Stimulated activated CD4-positive, alpha-beta T cell treated with anti-CD3 and anti-CD28 coated beads, TNF-alpha, amount 100 ng/mL, for 24 hours (primary cell): ENCODE data around the gene MUC21.
"Not testable (repeated sequence)": the region's sequence is repeated elsewhere in the genome, so short reads cannot be mapped to it uniquely, and the experiment has no call there.

Source experiments
- DNase-seq, 3 experiments: peaks; one replicate each; pipeline ENCODE4 v3.0.0-alpha.2; 2020; ENCODE audit warnings: low read depth in 3 of 3

MUC21 gene

DNA sequence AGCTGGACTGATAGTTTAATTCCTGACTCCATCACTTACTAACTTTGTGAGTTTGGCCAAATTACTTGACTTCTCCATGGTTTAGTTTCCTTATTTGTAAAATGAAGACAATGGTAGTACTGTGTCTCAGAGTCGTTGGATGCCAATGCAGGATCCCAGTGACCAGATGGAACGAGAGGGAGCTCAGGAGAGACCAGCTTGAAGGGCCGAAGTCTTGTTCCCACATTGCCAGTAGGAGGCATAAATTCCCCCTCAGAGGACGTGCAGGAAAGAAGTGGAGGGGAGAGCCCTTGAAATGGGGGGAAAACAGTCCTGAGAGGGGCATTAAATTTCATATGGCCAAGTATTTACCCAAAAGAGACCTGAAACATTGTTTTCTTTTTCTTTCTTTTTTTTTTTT, 24.6 kb downstream of the MUC21 start:
- DNase-seq = no peak

GRCh38 chr6:31009731-31010130, 26.2 kb downstream of the MUC21 start:
- no peak for DNase-seq

DNA sequence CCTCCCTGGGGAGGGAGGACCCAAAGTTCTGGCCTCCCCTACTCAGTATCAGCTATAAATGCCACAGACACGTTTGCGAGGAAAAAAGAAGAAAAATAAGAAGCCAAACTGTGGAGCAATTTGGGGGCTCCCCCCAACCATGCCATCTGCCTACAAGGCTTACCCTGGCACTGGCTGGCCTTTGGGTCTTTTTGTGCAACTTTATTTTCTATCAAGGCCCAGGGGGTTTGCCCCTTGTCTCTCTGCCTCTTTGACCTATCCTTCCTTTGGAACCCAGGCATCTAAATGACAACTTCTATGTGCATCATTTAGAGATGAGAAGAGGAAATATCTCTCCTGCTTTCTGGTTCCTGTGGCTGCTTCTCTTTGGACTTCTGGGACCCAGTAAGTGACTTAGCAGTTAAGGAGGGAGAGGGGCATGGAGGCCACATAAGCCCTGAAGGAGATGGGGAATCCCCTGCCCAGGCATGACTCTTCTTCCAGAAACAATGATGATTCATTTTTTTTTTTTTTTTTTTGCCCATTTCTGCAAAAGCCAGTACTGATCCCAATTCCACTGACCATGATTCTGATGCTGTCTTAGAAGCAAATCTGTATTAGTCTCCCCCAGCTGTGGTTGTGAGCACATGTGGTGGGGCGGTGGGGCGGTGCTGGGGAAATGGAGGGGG, 27.0 kb downstream of the MUC21 start, which contains the start of gene MUC22:
Gene MUC22, plus strand, starts transcription at position 82 of the 668 bp plus-strand sequence. Its CDS starts 233 bp downstream, at position 315.
- DNase-seq = peak in 1 of 3 experiments; percentile 25

GRCh38 chr6:31011153-31011552, 27.6 kb downstream of the MUC21 start:
- DNase-seq = no peak

DNA sequence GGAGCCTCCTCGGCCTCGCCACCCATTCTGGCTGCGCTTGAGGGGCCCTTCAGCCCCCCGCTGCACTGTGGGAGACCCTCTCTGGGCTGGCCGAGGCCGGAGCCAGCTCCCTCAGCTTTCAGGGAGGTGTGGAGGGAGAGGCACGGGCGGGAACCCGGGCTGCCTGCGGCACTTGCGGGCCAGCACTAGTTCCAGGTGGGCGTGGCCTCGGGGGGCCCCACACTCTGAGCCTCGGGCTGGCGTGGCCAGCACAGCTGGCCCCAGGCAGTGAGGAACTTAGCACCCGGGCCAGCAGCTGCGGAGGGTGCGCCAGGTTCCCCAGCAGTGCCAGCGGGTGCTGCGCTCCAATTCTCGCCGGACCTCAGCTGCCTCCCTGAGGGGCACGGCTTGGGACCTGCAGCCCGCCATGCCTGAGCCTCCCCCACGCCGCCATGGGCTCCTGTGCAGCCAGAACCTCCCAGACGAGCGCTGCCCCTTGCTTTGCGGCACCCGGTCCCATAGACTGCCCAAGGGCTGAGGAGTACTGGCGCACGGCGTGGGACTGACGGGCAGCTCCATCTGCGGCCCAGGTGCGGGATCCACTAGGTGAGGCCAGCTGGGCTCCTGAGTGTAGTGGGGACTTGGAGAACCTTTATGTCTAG, 33.3 kb downstream of the MUC21 start:
- no peak for DNase-seq

DNA sequence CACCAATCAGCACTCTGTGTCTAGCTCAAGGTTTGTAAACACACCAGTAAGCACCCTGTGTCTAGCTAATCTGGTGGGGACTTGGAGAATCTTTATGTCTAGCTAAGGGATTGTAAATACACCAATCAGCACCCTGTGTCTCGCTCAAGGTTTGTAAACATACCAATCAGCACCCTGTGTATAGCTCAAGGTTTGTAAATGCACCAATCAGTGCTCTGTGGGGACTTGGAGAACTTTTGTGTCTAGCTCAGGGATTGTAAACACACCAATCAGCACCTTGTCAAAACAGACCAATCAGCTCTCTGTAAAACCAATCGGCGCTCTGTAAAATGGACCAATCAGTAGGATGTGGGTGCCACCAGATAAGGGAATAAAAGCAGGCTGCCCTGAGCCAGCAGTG, 33.9 kb downstream of the MUC21 start:
- DNase-seq = not testable (repeated sequence)

- DNase-seq = no peak
These were observed 36.5 kb downstream of the MUC21 start for GRCh38 chr6:31020057-31020456.

DNA sequence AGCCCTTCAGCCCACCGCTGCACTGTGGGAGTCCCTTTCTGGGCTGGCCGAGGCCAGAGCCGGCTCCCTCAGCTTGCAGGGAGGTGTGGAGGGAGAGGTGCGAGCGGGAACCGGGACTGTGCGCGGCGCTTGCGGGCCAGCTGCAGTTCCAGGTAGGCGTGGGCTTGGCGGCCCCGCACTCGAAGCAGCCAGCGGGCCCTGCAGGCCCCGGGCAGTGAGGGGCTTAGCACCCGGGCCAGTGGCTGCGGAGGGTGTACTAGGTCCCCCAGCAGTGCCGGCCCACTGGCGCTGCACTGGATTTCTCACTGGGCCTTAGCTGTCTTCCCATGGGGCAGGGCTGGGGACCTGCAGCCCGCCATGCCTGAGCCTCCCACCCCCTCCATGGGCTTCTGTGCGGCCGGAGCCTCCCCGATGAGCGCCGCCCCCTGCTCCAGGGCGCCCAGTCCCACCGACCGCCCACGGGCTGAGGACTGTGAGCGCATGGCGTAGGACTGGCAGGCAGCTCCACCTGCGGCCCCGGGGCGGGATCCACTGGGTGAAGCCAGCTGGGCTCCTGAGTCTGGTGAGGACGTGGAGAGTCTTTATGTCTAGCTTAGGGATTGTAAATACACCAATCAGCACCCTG, 37.2 kb downstream of the MUC21 start:
- not testable (repeated sequence) for DNase-seq

DNA sequence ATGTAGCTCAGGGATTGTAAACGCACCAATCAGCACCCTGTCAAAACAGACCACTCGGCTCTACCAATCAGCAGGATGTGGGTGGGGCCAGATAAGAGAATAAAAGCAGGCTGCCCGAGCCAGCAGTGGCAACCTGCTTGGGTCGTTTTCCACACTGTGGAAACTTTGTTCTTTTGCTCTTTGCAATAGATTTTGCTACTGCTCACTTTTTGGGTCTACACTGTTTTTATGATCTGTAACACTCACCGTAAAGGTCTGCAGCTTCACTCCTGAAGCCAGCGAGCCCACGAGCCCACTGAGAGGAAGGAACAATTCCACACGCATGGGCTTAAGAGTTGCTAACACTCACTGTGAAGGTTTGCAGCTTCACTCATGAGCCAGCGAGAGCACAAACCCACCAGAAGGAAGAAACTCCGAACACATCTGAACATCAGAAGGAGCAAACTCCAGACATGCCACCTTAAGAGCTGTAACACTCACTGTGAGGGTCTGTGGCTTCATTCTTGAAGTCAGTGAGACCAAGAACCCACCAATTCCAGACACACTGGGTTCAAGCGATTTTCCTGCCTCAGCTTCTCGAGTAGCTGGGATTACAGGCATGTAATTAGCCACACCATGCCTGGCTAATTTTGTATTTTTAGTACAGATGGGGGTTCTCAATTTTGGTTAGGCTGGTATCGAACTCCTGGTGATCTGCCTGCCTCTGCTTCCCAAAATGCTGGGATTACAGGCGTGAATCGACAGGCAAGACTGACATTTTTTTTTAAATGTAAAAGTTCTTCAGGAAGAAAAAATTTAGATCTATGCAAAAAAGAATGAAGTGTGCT, 38.4 kb downstream of the MUC21 start:
- DNase-seq = not testable (repeated sequence)

GRCh38 chr6:31025595-31025994, 42.1 kb downstream of the MUC21 start:
- DNase-seq = no peak

- no peak for DNase-seq
These were observed 47.6 kb downstream of the MUC21 start for GRCh38 chr6:31031095-31031494.

DNA sequence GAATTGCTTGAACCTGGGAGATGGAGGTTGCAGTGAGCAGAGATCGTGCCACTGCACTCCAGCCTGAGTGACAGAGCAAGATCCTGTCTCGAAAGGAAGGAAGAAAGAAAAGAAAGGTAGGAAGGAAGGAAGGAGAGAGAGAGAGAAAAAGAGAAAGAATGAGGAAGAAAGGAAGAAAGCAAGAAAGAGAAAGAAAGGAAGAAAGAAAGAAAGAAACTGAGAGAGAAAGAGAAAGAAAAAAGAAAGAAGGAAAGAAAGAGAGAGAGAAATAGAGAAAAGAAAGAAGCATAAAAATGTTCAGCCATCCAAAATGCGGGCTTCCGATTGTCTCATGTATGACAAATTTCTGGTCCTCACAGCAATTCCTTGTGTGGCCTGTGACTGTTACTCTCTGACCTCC, 49.6 kb downstream of the MUC21 start:
- DNase-seq = no peak

DNA sequence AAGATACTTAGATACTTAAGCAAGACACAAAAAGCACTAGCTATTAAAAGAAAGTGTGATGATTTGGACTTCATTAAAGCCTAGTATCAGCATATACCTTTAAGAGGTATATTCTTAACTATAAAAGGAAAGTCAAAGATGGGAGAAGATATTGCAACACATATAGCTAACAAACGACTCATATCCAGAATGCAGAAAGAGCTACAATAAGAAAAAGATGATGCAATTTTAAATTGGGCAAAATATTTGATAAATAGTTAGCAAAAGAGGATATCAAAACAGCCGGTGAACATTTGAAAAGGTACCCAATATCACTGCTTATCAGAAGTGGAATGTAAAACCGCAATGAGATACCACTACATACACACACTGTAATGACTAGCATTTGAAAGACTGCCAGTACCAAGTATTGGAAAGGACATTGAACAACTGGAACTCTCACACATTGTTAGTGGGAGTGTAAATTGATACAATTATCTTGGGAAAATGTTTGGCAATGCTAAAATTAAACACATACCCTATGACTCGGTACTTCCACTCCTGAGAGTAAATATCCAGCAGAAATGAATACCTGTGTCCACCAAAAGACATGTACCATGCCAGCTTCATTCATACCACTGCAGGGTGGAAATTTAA, 52.5 kb downstream of the MUC21 start:
- no peak for DNase-seq

- no peak for DNase-seq
These were observed 53.7 kb downstream of the MUC21 start for GRCh38 chr6:31037169-31037568.

GRCh38 chr6:31037682-31038081, 54.2 kb downstream of the MUC21 start:
- no peak for DNase-seq

DNA sequence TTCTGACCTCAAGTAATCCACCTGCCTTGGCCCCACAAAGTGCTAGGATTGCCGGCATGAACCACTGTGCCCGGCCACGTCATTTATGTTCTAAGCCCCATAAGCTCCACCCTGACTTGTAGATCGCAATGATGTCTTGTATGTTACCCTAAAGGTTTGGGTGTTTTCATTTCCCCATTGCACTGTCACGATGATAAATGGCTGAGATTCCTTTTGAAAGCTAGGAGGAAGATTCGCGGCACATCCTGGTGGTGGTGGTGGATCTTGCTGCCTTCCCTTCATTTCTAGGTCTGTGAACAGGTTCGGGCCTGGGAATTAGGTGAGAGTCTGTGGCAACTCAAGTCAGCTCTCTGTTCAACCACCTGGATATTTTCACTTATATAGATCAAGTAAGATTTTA, 55.0 kb downstream of the MUC21 start:
- no peak for DNase-seq
